Measurements from ENCODE around the gene XIRP2.

The XIRP2 gene, protein sequence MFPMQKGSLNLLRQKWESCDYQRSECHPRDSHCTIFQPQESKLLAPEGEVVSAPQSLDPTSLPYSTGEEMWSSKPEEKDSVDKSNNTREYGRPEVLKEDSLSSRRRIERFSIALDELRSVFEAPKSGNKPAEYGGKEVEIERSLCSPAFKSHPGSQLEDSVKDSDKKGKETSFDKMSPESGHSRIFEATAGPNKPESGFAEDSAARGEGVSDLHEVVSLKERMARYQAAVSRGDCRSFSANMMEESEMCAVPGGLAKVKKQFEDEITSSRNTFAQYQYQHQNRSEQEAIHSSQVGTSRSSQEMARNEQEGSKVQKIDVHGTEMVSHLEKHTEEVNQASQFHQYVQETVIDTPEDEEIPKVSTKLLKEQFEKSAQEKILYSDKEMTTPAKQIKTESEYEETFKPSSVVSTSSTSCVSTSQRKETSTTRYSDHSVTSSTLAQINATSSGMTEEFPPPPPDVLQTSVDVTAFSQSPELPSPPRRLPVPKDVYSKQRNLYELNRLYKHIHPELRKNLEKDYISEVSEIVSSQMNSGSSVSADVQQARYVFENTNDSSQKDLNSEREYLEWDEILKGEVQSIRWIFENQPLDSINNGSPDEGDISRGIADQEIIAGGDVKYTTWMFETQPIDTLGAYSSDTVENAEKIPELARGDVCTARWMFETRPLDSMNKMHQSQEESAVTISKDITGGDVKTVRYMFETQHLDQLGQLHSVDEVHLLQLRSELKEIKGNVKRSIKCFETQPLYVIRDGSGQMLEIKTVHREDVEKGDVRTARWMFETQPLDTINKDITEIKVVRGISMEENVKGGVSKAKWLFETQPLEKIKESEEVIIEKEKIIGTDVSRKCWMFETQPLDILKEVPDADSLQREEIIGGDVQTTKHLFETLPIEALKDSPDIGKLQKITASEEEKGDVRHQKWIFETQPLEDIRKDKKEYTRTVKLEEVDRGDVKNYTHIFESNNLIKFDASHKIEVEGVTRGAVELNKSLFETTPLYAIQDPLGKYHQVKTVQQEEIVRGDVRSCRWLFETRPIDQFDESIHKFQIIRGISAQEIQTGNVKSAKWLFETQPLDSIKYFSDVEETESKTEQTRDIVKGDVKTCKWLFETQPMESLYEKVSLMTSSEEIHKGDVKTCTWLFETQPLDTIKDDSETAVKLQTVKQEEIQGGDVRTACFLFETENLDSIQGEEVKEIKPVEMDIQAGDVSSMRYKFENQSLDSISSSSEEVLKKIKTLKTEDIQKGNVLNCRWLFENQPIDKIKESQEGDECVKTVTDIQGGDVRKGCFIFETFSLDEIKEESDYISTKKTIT (N-terminal part only)

DNA sequence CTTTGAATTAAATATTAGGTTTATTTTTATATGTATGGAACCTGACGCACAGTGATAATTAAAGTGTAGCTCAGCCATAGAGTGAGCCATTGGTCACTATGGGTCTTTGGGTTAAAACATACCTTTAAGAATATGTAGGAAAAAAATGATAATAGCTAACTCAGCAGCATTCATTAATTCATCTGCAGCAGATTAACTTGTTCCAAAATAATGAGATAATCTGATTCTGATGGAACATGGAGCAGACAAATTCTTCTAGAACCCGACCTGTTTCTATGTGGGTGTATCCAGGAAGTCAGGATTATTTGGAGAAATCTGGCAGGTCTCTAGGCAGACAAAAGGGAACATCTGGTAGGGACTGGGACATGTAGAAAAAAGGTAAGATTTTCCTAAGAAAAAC is at the start of gene XIRP2:
TSS of gene XIRP2 (plus strand) at position 301 of the 400 bp plus-strand sequence. CDS start 15,003 bp downstream, outside the sequence.
- no peak for DNase-seq

- DNase-seq: no peak
These were observed 47.1 kb upstream of the XIRP2 start for GRCh38 chr2:166841152-166841551.

DNA sequence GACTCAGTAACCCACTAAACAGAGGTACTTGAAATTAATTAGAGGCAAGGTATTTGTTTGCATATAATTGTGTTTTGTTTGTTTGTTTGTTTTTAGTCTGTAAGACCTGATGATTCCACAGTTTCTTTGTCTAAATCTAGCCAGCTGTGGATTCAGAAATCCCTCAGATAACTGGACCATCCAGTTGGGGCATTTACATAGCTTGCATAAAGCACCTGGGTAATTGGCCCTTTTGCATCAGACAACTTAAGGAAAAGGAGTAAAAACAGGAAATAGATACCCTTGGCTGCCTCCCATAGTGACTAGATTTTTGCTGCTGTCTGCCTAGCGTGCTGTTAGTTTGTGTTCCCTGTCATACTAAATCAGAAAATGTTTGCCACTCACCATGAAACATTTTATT is 46.6 kb upstream of the XIRP2 start:
- DNase-seq: no peak

DNA sequence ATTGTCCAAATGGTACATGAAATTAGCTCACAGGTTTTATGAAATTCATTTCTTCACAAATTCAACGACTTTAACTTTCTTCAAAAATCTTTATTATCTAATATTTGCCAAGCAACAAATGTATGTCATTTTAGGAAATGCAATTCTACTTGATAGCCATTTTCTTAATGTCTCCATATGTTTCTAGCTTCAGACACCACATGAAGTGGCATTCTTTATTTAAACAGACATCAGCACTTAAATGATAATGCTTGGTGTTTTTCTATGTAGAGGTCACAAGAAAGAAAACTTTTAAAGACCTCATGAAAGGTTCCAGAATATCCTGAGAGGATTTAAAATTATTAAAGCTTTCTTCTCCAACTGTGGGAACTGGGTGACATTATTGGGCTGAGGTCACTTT is 44.2 kb upstream of the XIRP2 start:
- no peak for DNase-seq

DNA sequence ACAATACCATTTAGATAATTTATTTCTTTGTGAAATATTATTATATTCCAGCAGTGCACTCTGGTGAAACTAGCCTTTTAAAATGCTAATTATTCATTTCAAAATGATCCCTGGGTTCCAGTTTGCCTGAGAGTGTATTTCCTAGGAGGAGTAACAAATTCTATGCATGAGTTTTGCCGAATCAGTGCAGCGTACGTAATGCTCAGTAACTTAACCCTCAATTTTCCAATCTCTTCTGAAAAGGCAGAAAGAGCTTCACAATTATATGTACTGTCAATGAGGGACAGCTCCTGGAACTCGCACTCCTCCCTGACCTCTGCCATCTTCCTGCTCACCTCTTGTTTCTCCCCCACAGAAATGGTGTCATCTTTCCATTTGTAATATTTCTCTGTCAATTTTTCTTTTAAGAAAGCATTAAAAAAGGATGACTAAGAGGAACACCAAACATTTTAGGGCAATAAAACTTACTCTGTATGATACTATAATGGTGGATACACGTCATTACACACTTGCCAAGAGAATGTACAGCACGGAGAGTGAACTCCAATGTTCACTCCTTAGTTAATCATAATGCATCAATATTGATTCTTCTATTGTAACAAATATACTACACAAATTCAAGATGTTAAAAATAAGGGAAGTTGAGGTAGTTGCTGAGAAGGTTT is 25.7 kb upstream of the XIRP2 start:
- DNase-seq: no peak

DNA sequence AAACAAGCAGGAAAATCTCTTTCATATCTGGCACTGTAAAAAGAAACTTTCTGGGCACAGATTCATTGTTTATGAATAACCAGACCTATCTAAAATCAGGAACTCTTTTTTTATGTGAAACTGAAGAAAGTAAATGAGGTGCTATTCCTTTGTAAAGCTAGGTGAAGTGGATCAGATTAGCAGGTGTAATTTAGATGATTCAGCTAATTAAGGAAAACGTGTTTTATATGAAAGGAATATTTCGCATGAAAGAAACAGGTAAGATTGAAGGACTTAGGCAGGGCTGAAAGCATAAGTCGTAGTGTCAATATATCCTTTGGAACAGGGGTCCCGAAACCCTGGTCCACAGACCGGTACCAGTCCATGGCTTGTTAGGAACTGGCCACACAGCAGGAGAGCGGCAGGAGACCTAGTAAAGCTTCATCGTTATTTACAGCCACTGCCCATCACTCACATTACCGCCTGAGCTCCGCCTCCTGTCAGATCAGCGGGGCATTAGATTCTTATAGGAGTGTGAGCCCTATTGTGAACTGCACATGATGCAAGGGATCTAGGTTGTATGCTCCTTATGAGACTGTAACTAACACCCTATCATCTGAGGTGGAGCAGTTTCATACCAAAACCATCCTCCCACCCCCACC is 20.3 kb upstream of the XIRP2 start:
- DNase-seq: no peak

GRCh38 chr2:166870346-166870745 is 17.9 kb upstream of the XIRP2 start:
- no peak for DNase-seq

DNA sequence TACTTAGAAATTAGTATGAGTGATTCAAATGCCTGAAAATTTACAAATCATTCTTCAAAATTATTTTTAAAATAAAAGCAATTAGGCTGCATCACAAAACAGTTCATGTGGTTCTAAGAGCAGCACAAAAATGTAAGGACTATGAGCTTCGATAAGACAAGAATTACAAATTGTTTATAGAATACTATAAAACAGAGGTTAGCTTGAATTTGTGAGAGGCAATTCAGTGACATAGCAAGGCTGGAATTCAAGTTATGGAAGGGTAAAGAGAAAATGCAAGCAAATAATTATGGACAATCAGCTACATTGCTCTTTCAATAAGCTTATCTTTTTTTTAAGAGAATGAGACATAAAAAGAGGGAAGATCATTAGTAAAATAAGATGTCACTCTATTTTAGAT is 7.1 kb upstream of the XIRP2 start:
- DNase-seq: no peak

GRCh38 chr2:166882851-166883250 is 5.4 kb upstream of the XIRP2 start:
- no peak for DNase-seq

GRCh38 chr2:166891727-166892126 is 3.4 kb downstream of the XIRP2 start:
- no peak for DNase-seq

- DNase-seq: no peak
These were observed 4.1 kb downstream of the XIRP2 start for GRCh38 chr2:166892397-166892796.

DNA sequence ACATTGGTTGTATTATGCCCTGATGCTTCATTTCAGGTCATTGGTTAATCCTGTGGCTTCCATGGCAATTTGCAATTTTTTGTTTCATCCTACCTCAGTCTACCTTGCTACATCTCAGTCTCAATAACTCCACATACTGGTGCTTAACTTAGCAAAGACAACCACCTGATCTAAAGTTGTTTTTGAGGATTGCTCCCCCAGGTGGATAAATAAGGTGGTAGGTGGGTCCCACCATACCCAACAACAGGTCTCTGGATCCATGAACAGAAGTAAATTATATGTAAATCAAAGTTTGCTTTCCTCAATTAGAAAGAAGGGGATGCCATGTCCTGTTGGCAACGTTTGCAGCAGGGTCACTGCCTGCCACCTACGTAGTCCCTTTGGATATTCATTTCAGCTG is 7.0 kb downstream of the XIRP2 start:
- no peak for DNase-seq

DNA sequence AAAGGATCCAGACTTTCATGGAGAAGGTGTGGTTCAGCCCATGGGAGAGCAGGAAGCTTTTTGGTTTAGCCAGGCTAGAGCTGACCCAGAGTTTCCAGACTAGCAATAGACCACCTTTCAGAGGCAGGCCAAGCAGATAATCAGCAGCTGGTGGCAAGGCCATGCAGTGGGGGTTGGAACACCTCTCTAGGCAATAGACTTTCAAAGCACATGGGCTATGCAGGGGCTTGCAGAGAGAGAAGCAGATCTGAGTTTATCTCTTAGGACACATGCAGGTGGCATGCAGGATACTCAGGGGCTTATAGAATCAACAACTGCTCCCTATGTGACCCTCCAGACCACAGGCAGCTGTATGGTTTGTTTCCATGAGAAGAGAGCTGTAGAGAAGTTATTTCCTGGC is 9.4 kb downstream of the XIRP2 start:
- no peak for DNase-seq

DNA sequence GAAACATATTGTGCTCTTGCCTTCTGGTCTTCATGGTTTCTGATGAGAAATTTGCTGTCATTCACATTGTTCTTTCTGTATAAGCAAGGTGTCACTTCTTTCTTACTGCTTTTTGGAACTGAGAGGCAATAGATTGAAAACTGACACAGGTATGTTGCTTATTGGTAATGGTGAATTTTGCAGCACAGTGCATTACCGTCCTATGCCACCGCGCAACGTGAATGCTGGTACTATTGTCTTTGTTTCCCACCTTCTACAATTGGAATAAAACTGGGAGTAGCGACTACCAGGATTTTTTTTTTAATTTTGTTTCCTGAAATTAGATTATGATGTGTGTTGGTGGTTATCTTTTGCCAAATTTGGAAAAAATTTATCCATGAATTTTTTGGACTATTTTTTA is 11.4 kb downstream of the XIRP2 start:
- DNase-seq: no peak

DNA sequence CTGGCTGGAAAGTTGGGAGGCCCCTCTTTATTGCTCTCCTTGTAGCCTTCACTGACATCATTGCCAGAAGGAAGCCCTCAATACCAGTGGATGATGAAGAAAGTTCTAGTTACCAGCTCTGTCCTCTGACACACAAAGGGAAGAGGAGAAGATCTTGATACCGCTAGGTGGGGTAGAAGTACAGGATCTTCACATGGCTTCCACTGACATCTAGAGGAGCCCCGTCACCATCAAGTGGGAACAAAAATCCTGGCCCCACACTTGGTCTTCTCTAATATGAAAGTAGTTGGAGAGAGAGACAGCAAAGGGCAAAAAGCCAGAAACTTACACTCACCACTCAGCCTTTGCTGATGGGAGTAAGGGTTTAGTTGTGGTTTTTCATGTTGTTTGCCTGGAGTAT is 12.4 kb downstream of the XIRP2 start:
- DNase-seq: no peak

- DNase-seq: no peak
These were observed 13.1 kb downstream of the XIRP2 start for GRCh38 chr2:166901336-166901735.

GRCh38 chr2:166916987-166917386 is 28.7 kb downstream of the XIRP2 start:
- DNase-seq: no peak

DNA sequence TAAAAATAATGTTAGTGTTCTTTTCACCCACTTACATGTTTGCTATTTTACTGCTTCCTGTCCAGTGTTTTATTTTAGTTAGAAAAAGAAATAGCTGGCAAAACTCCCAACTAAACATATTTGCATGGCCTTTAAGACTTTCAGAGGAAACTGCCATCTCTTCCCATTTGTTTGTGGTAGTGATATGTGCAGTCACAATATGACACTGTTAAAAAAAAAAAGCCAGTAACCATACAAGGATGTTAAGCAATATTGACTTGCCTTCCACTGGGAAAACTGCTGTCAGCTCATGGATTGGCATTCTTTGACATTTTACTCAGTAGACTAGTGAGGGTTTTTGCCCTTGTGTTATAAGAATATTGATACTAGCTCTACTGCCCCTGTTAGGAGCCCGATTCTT is 29.1 kb downstream of the XIRP2 start:
- DNase-seq: no peak

GRCh38 chr2:166921261-166921896 is 33.1 kb downstream of the XIRP2 start:
- no peak for DNase-seq

DNA sequence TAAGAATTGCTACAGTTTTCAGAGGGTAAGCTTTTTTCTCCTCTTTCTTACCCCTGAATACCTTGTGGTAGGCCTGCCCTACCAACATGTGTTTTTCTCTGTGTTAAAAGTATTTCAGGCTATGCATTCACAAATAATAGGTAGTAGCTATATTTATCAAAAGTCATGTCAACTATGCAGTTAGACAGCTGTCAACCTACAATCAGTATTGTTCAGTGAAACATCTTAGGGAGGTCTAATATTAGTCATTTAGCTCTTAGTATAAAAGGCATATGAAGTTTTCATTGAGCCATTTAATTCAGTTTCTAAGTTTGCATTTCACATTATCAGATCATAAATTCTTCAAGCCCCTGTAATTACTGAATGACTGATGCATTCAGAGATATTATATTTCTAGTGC is 36.7 kb downstream of the XIRP2 start:
- DNase-seq: no peak

DNA sequence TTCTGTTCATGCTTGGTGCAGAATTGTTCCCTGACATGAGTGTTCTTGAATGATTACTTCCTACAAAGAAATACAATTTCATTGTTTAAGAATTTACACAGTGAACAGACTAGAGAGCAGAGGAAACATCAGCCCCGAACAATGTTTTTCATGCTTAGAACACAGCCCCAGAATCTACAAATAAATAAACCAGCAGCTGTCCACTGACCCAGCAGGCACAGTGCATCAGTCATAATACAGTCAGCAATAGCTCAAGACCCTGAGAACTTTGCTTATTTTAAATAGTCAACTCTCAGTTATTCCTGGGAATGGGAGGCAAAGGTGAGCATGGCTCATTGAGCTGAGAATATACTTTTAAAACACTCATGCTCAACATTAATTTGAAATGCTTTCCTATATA is 38.4 kb downstream of the XIRP2 start:
- no peak for DNase-seq

DNA sequence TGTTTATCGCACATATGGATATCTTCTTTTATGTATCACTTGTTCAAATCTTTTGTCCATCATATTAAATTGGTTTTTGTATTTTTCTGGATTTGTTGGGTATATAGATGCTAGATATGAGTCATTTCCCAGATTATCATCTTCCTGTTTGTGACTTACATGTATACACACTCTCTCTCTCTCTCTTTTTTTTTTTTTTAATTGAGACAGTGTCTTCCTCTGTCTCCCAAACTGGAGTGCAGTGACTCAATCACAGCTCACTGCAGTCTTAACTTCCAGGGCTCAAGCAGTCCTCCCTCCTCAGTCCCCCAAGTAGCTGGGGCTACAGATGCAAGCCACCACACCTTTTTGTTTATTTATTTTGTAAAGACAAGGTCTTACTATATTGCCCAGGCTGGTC is 43.8 kb downstream of the XIRP2 start:
- no peak for DNase-seq

Data from NCI-H226 (cell line).